Calu3 (cell line): ENCODE data around the gene HRK. TPM values are rescaled to one million over a fixed set of nuclear protein-coding genes. Genes with fewer than 3 reads are reported as not detected.

Experiments used
- BruUV-seq: library from RNA; stranded (reverse); fragments of 400-500 nt; replicated peaks from 2 replicates; lab custom pipeline; 2021; lab: Mats Ljungman, UMichigan
- CTCF ChIA-PET: fragments of 300-600 bp; sonication (Branson Sonifier 250); formaldehyde crosslinking; loops from one replicate; lab custom pipeline; 2022; ENCODE audit warnings: antibody characterized with exemption; lab: Charles Lee
- DNase-seq: peaks from one replicate; pipeline ENCODE4 v3.0.0; 2022
- H3K27ac Mint-ChIP-seq: one replicate; pipeline ENCODE4 v1.8.0; 2022; ENCODE audit warnings: mixed read lengths; ENCODE audit not compliant: unreplicated experiment
- H3K27me3 Mint-ChIP-seq: one replicate; pipeline ENCODE4 v1.8.0; 2022; ENCODE audit warnings: mixed read lengths; ENCODE audit not compliant: unreplicated experiment
- H3K36me3 Mint-ChIP-seq: one replicate; pipeline ENCODE4 v1.8.0; 2022; ENCODE audit warnings: mild to moderate bottlenecking, moderate library complexity, mixed read lengths; ENCODE audit not compliant: insufficient read depth, unreplicated experiment
- H3K4me1 Mint-ChIP-seq: one replicate; pipeline ENCODE4 v1.8.0; 2022; ENCODE audit warnings: mild to moderate bottlenecking, low read depth, mixed read lengths; ENCODE audit not compliant: unreplicated experiment
- H3K4me3 Mint-ChIP-seq: one replicate; pipeline ENCODE4 v1.8.0; 2022; ENCODE audit warnings: mild to moderate bottlenecking, low read depth, moderate library complexity, mixed read lengths; ENCODE audit not compliant: unreplicated experiment
- H3K9me3 Mint-ChIP-seq: one replicate; pipeline ENCODE4 v1.8.0; 2022; ENCODE audit warnings: low read depth, mixed read lengths; ENCODE audit not compliant: unreplicated experiment
- CTCF ChIP-seq: fragments of 200-600 bp; IDR thresholded peaks from one replicate; pipeline ENCODE4 v1.8.0; 2022; ENCODE audit warnings: antibody characterized with exemption; ENCODE audit not compliant: unreplicated experiment
- intact Hi-C: fragments of 100-400 bp; cut with micrococcal nuclease; formaldehyde crosslinking; loops from one replicate; pipeline ENCODE4 v1.10.0; 2022; ENCODE audit not compliant: unreplicated experiment
- total RNA-seq: library from RNA; stranded (reverse); gene quantifications from 2 replicates; pipeline ENCODE4 v1.2.3, GENCODE V29; 2022

The HRK gene
- total RNA-seq, 1 experiment from 2014 or later, result not detected

- peaks cover 30% of the 10 kb centered on the region for H3K4me1 Mint-ChIP-seq
- peaks cover 11% of the 10 kb centered on the region for H3K36me3 Mint-ChIP-seq
- H3K27me3 Mint-ChIP-seq, result peaks cover 86% of the 10 kb centered on the region
- CTCF ChIA-PET, result interaction anchor here (0.6 kb wide), 1 partner anchor 139 kb away, joined by 3 read pairs; no protein-coding TSS in a partner anchor
- intact Hi-C loops, result no loop called here
- H3K27ac Mint-ChIP-seq, result no peak overlapping the region
- H3K4me3 Mint-ChIP-seq, result no peak overlapping the region
- TF ChIP-seq CTCF, result no peak
- DNase-seq, result no peak
- no peaks in the 10 kb centered on the region for H3K9me3 Mint-ChIP-seq
- BruUV-seq, result no TSS peak
Measured at GRCh38 chr12:116876151-116876869, 4.9 kb downstream of the HRK start.

- no TSS peak for BruUV-seq
- Mint-ChIP-seq H3K27ac (no peak overlapping the region), H3K9me3 (no peaks in the 10 kb centered on the region), H3K27me3 (peaks cover 80% of the 10 kb centered on the region), H3K4me3 (no peak overlapping the region), H3K36me3 (peaks cover 5% of the 10 kb centered on the region), H3K4me1 (peaks cover 15% of the 10 kb centered on the region)
- no peak for TF ChIP-seq CTCF
- CTCF ChIA-PET, result interaction anchor here (0.6 to 1.0 kb wide), 3 partner anchors 8 to 16 kb away, joined by 3 to 7 read pairs (median 3); no protein-coding TSS in a partner anchor
- DNase-seq, result no peak
- intact Hi-C loops, result no loop called here
Measured at GRCh38 chr12:116874324-116874995, 6.8 kb downstream of the HRK start.

- BruUV-seq, result no TSS peak
- peaks cover 61% of the 10 kb centered on the region for H3K27me3 Mint-ChIP-seq
- intact Hi-C loops, result no loop called here
- no peak for DNase-seq
- H3K36me3 Mint-ChIP-seq, result no peaks in the 10 kb centered on the region
- H3K9me3 Mint-ChIP-seq, result no peaks in the 10 kb centered on the region
- no peak overlapping the region for H3K27ac Mint-ChIP-seq
- TF ChIP-seq CTCF, result no peak
- CTCF ChIA-PET, result no interaction called here
- H3K4me3 Mint-ChIP-seq, result no peak overlapping the region
- H3K4me1 Mint-ChIP-seq, result no peaks in the 10 kb centered on the region
Measured at GRCh38 chr12:116870306-116870705, 10.9 kb downstream of the HRK start.

- peaks cover 44% of the 10 kb centered on the region for H3K27me3 Mint-ChIP-seq
- no peak for TF ChIP-seq CTCF
- H3K4me1 Mint-ChIP-seq, result peaks cover 8% of the 10 kb centered on the region
- no peaks in the 10 kb centered on the region for H3K9me3 Mint-ChIP-seq
- intact Hi-C loops, result no loop called here
- no peak for DNase-seq
- no peak overlapping the region for H3K4me3 Mint-ChIP-seq
- H3K36me3 Mint-ChIP-seq, result no peaks in the 10 kb centered on the region
- BruUV-seq, result no TSS peak
- CTCF ChIA-PET, result no interaction called here
- no peak overlapping the region for H3K27ac Mint-ChIP-seq
Measured at GRCh38 chr12:116867523-116867922, 13.7 kb downstream of the HRK start.
